Measurements from ENCODE around the gene NUDT4. TPM values are rescaled to one million over a fixed set of nuclear protein-coding genes. Genes with fewer than 3 reads are reported as not detected.
A peak's percentile ranks its signal among the peaks of the same experiment; 100 is the strongest.

NUDT4 gene
- total RNA-seq, 1 donor from 2014 or later: 60.2 TPM

GRCh38 chr12:93404961-93405849 lies 27.5 kb downstream of the NUDT4 start:
- Mint-ChIP-seq H3K9me3 (ENCODE audit: unreplicated experiment) (no peaks in the 10 kb centered on the region), H3K4me3 (ENCODE audit: unreplicated experiment) (no peak overlapping the region), H3K4me1 (ENCODE audit: low read depth, unreplicated experiment) (peaks cover 3% of the 10 kb centered on the region), H3K27me3 (ENCODE audit: low read depth, unreplicated experiment) (no peaks in the 10 kb centered on the region), H3K27ac (ENCODE audit: unreplicated experiment) (peak overlapping the region; percentile 64), H3K36me3 (ENCODE audit: low read depth, unreplicated experiment) (peaks cover 11% of the 10 kb centered on the region)
- no peak for TF ChIP-seq CTCF (IDR thresholded peaks at IDR 0.05; ENCODE audit: insufficient read depth, low read depth, low read length)
- TF ChIP-seq EZH2 (IDR thresholded peaks at IDR 0.05; ENCODE audit: insufficient read depth, low read length): no peak
- Histone ChIP-seq H3K9me3 (ENCODE audit: insufficient read depth, low read depth, low read length) (no peaks in the 10 kb centered on the region), H3K9ac (ENCODE audit: low read length) (no peak overlapping the region), H3K4me2 (ENCODE audit: low read length) (no peak overlapping the region), H3K4me1 (ENCODE audit: insufficient read depth, low read length) (peaks cover 3% of the 10 kb centered on the region), H3K4me3 (ENCODE audit: insufficient read depth, low read depth, low read length) (no peak overlapping the region), H3K27ac (ENCODE audit: low read depth, low read length) (no peak overlapping the region), H3K79me2 (ENCODE audit: insufficient read depth, low read length) (peaks cover 7% of the 10 kb centered on the region), H2AFZ (ENCODE audit: low read depth, low read length) (no peak overlapping the region), H3K36me3 (ENCODE audit: insufficient read depth, low read length) (peaks cover 43% of the 10 kb centered on the region), H4K20me1 (ENCODE audit: insufficient read depth, low read length) (no peaks in the 10 kb centered on the region), H3K27me3 (ENCODE audit: insufficient read depth, low read length) (no peaks in the 10 kb centered on the region)
- DNase-seq (ENCODE audit: low read depth) (no peak), FAIRE-seq (no peak)

- no peaks in the 10 kb centered on the region for H3K27me3 Mint-ChIP-seq (ENCODE audit: low read depth, unreplicated experiment)
- no peaks in the 10 kb centered on the region for H3K27me3 ChIP-seq (ENCODE audit: insufficient read depth, low read length)
- no peaks in the 10 kb centered on the region for H4K20me1 ChIP-seq (ENCODE audit: insufficient read depth, low read length)
- peaks cover 45% of the 10 kb centered on the region for H3K36me3 ChIP-seq (ENCODE audit: insufficient read depth, low read length)
- H3K4me2 ChIP-seq (ENCODE audit: low read length): no peak overlapping the region
- H3K4me3 Mint-ChIP-seq (ENCODE audit: unreplicated experiment): no peak overlapping the region
- H3K9me3 ChIP-seq (ENCODE audit: insufficient read depth, low read depth, low read length): no peaks in the 10 kb centered on the region
- H3K4me3 ChIP-seq (ENCODE audit: insufficient read depth, low read depth, low read length): no peak overlapping the region
- TF ChIP-seq EZH2 (IDR thresholded peaks at IDR 0.05; ENCODE audit: insufficient read depth, low read length) (no peak), CTCF (IDR thresholded peaks at IDR 0.05; ENCODE audit: insufficient read depth, low read depth, low read length) (no peak)
- DNase-seq (ENCODE audit: low read depth) (no peak), FAIRE-seq (no peak)
- H3K27ac ChIP-seq (ENCODE audit: low read depth, low read length): no peak overlapping the region
- peaks cover 25% of the 10 kb centered on the region for H3K79me2 ChIP-seq (ENCODE audit: insufficient read depth, low read length)
- peaks cover 5% of the 10 kb centered on the region for H3K4me1 Mint-ChIP-seq (ENCODE audit: low read depth, unreplicated experiment)
- no peak overlapping the region for H3K9ac ChIP-seq (ENCODE audit: low read length)
- peaks cover 3% of the 10 kb centered on the region for H3K4me1 ChIP-seq (ENCODE audit: insufficient read depth, low read length)
- no peaks in the 10 kb centered on the region for H3K9me3 Mint-ChIP-seq (ENCODE audit: unreplicated experiment)
- H3K27ac Mint-ChIP-seq (ENCODE audit: unreplicated experiment): peak overlapping the region; percentile 64
- no peak overlapping the region for H2AFZ ChIP-seq (ENCODE audit: low read depth, low read length)
- peaks cover 16% of the 10 kb centered on the region for H3K36me3 Mint-ChIP-seq (ENCODE audit: low read depth, unreplicated experiment)
Observed at GRCh38 chr12:93407054-93407962, 29.6 kb downstream of the NUDT4 start.

All from astrocyte (in vitro differentiated cells and primary cell).